ENCODE data around the gene PILRA.

DNA sequence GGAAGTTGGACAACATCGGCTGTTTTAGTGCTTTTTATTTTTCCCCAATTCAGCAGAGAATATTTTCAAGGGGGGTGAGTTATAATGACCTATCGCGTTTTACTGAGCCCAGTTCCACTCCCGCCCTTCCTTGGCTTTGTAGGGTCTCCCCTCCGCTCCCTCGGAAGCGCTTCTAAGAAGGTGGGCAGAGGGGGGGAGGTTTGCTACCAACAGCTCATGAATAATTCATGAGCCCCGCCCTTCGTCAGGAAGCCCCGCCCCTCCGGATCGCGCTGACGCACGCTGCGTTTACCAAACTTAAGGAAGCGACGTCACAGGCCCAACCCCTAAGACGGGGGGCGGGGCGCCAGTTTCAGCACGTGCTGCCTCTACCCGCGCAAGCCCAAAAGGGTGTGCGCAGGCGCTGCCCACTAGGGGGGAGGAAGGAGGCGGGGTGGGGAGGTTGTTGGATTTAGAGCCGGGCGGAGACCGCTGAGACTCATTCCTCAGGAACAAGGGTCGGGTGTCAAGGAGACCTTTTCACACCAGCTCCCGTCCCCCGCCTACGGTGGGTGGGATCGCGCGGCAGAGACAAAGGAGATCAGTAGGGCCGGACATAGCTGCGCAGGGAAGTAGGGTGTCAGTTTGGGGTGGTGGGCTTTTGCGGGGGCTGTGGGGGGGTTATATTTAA lies 55.8 kb downstream of the PILRA start:
- TF ChIP-seq, protein P1, sequence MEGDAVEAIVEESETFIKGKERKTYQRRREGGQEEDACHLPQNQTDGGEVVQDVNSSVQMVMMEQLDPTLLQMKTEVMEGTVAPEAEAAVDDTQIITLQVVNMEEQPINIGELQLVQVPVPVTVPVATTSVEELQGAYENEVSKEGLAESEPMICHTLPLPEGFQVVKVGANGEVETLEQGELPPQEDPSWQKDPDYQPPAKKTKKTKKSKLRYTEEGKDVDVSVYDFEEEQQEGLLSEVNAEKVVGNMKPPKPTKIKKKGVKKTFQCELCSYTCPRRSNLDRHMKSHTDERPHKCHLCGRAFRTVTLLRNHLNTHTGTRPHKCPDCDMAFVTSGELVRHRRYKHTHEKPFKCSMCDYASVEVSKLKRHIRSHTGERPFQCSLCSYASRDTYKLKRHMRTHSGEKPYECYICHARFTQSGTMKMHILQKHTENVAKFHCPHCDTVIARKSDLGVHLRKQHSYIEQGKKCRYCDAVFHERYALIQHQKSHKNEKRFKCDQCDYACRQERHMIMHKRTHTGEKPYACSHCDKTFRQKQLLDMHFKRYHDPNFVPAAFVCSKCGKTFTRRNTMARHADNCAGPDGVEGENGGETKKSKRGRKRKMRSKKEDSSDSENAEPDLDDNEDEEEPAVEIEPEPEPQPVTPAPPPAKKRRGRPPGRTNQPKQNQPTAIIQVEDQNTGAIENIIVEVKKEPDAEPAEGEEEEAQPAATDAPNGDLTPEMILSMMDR (IDR thresholded peaks at IDR 0.05), result peak in 5 of 6 experiments; percentile 25 to 69 (median 52)
- TF ChIP-seq POLR2A (IDR thresholded peaks at IDR 0.05), result peak; percentile 85 to 90

Data from adrenal gland (tissue), 5 donors.